Astrocyte (in vitro differentiated cells and primary cell): Measurements from ENCODE around the gene SELENBP1. TPM values are rescaled to one million over a fixed set of nuclear protein-coding genes. Genes with fewer than 3 reads are reported as not detected.

Experiments
- DNase-seq: peaks from one replicate; pipeline ENCODE4 v3.0.0-alpha.2; 2010; ENCODE audit warnings: low read depth
- FAIRE-seq: peaks from 2 replicates; lab custom pipeline; 2011; peaks lifted over from hg19 to GRCh38; lab: Jason Lieb, UNC
- H2AFZ ChIP-seq: 2 replicates; pipeline ENCODE4 v1.6.0; 2012; ENCODE audit warnings: low read depth, low read length, inconsistent platforms
- H3K27ac ChIP-seq: 2 replicates; pipeline ENCODE4 v1.5.1; 2011; ENCODE audit warnings: low read depth, low read length, inconsistent platforms
- H3K27me3 ChIP-seq: 2 replicates; pipeline ENCODE4 v1.6.0; 2011; ENCODE audit warnings: low read length, inconsistent platforms; ENCODE audit not compliant: insufficient read depth
- H3K36me3 ChIP-seq: 2 replicates; pipeline ENCODE4 v1.5.1; 2011; ENCODE audit warnings: low read length, inconsistent platforms; ENCODE audit not compliant: insufficient read depth
- H3K4me1 ChIP-seq: 2 replicates; pipeline ENCODE4 v1.5.1; 2011; ENCODE audit warnings: low read length, inconsistent platforms; ENCODE audit not compliant: insufficient read depth
- H3K4me2 ChIP-seq: 2 replicates; pipeline ENCODE4 v1.6.0; 2012; ENCODE audit warnings: low read length, inconsistent platforms
- H3K4me3 ChIP-seq: 2 replicates; pipeline ENCODE4 v1.5.1; 2011; ENCODE audit warnings: low read depth, mild to moderate bottlenecking, low read length, inconsistent platforms; ENCODE audit not compliant: insufficient read depth
- H3K79me2 ChIP-seq: 2 replicates; pipeline ENCODE4 v1.6.0; 2012; ENCODE audit warnings: mild to moderate bottlenecking, low read length, inconsistent platforms; ENCODE audit not compliant: insufficient read depth
- H3K9ac ChIP-seq: 2 replicates; pipeline ENCODE4 v1.6.0; 2012; ENCODE audit warnings: mild to moderate bottlenecking, low read length, inconsistent platforms
- H3K9me3 ChIP-seq: 2 replicates; pipeline ENCODE4 v1.5.1; 2012; ENCODE audit warnings: low read depth, mild to moderate bottlenecking, low read length, inconsistent platforms; ENCODE audit not compliant: insufficient read depth
- H4K20me1 ChIP-seq: 2 replicates; pipeline ENCODE4 v1.6.0; 2012; ENCODE audit warnings: low read length, inconsistent platforms; ENCODE audit not compliant: insufficient read depth
- H3K27ac Mint-ChIP-seq: one replicate; pipeline ENCODE4 v1.8.0; 2021; ENCODE audit warnings: mild to moderate bottlenecking, mixed read lengths; ENCODE audit not compliant: unreplicated experiment
- H3K27me3 Mint-ChIP-seq: one replicate; pipeline ENCODE4 v1.8.0; 2021; ENCODE audit warnings: low read depth, mixed read lengths; ENCODE audit not compliant: unreplicated experiment
- H3K36me3 Mint-ChIP-seq: one replicate; pipeline ENCODE4 v1.8.0; 2021; ENCODE audit warnings: low read depth, mixed read lengths; ENCODE audit not compliant: unreplicated experiment
- H3K4me1 Mint-ChIP-seq: one replicate; pipeline ENCODE4 v1.8.0; 2021; ENCODE audit warnings: low read depth, mixed read lengths; ENCODE audit not compliant: unreplicated experiment
- H3K4me3 Mint-ChIP-seq: one replicate; pipeline ENCODE4 v1.8.0; 2021; ENCODE audit warnings: mild to moderate bottlenecking, moderate library complexity, mixed read lengths; ENCODE audit not compliant: unreplicated experiment
- H3K9me3 Mint-ChIP-seq: one replicate; pipeline ENCODE4 v1.8.0; 2021; ENCODE audit warnings: mild to moderate bottlenecking, mixed read lengths; ENCODE audit not compliant: unreplicated experiment
- EZH2 ChIP-seq: IDR thresholded peaks from 2 replicates; pipeline ENCODE4 v1.6.1; 2012; ENCODE audit warnings: mild to moderate bottlenecking, low read length, inconsistent platforms; ENCODE audit not compliant: insufficient read depth
- total RNA-seq: library from RNA; stranded (reverse); gene quantifications from 2 replicates; pipeline ENCODE4 v1.2.1, GENCODE V29; 2021
- TF ChIP-seq, protein P1 (sequence below): IDR thresholded peaks from 2 replicates; pipeline ENCODE4 v1.5.1; 2011; ENCODE audit warnings: low read depth, mild to moderate bottlenecking, inconsistent platforms, low read length, moderate library complexity; ENCODE audit not compliant: insufficient read depth

The SELENBP1 gene
- total RNA-seq, 1 donor from 2014 or later: 7.3 TPM

DNA sequence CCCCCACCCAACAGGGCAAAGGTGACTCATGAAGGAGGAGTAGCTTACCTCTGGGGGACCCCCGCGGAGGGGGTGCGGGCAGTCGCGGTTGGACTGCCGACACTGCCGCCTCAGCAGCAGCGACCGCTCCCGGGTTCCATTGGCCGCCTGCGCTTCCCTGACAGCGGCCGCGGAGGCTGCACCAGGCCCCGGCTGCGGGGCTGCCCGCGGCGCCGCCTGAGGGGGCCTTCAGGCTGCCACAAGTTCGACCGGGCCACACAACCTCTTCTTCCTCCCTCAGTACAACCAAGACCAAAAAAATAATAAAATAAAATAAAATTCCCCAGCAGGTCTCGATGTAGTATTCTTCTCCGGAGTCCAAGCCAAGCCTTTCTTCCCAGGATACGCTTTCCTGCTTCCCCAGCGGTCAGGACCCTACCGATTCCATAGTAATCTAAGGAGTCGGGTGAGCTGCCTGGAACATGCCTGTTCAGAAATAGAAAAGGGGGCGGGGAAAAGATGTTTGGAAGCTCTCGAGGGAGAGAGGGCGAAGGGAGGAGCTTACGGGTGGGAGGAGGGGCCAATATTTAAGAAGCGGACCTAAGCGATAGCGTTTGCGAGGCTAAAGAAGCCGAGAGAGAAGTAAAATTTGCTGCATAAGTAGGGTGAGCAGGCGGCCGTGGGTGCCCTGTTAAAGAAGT, 45.1 kb downstream of the SELENBP1 start, which contains the start of gene PI4KB:
PI4KB (minus strand) TSS at position 194 of the 680 bp plus-strand sequence. CDS start 10,935 bp downstream, outside the sequence.
- H3K27ac ChIP-seq: peak within 1 kb of the TSS; percentile 93
- H2AFZ ChIP-seq: peak within 1 kb of the TSS; percentile 87
- FAIRE-seq (no peak), DNase-seq (peak; percentile 93)
- peak within 1 kb of the TSS; percentile 99 for H3K4me2 ChIP-seq
- peaks cover 29% of the 10 kb centered on the region for H3K4me1 ChIP-seq
- no peaks in the 10 kb centered on the region for H3K9me3 ChIP-seq
- peak within 1 kb of the TSS; percentile 93 for H3K9ac ChIP-seq
- peaks cover 12% of the 10 kb centered on the region for H3K4me1 Mint-ChIP-seq
- H3K27me3 ChIP-seq: no peaks in the 10 kb centered on the region
- no peaks in the 10 kb centered on the region for H3K9me3 Mint-ChIP-seq
- H3K27ac Mint-ChIP-seq: peak within 1 kb of the TSS; percentile 100
- peak within 1 kb of the TSS; percentile 92 for H3K4me3 ChIP-seq
- no peaks in the 10 kb centered on the region for H3K27me3 Mint-ChIP-seq
- no peak for TF ChIP-seq EZH2
- TF ChIP-seq, protein P1, sequence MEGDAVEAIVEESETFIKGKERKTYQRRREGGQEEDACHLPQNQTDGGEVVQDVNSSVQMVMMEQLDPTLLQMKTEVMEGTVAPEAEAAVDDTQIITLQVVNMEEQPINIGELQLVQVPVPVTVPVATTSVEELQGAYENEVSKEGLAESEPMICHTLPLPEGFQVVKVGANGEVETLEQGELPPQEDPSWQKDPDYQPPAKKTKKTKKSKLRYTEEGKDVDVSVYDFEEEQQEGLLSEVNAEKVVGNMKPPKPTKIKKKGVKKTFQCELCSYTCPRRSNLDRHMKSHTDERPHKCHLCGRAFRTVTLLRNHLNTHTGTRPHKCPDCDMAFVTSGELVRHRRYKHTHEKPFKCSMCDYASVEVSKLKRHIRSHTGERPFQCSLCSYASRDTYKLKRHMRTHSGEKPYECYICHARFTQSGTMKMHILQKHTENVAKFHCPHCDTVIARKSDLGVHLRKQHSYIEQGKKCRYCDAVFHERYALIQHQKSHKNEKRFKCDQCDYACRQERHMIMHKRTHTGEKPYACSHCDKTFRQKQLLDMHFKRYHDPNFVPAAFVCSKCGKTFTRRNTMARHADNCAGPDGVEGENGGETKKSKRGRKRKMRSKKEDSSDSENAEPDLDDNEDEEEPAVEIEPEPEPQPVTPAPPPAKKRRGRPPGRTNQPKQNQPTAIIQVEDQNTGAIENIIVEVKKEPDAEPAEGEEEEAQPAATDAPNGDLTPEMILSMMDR: no peak
- H3K36me3 Mint-ChIP-seq: peaks cover 6% of the 10 kb centered on the region
- peak within 1 kb of the TSS; percentile 90 for H3K4me3 Mint-ChIP-seq
- peaks cover 34% of the 10 kb centered on the region for H4K20me1 ChIP-seq
- peaks cover 12% of the 10 kb centered on the region for H3K36me3 ChIP-seq
- peaks cover 49% of the 10 kb centered on the region for H3K79me2 ChIP-seq

DNA sequence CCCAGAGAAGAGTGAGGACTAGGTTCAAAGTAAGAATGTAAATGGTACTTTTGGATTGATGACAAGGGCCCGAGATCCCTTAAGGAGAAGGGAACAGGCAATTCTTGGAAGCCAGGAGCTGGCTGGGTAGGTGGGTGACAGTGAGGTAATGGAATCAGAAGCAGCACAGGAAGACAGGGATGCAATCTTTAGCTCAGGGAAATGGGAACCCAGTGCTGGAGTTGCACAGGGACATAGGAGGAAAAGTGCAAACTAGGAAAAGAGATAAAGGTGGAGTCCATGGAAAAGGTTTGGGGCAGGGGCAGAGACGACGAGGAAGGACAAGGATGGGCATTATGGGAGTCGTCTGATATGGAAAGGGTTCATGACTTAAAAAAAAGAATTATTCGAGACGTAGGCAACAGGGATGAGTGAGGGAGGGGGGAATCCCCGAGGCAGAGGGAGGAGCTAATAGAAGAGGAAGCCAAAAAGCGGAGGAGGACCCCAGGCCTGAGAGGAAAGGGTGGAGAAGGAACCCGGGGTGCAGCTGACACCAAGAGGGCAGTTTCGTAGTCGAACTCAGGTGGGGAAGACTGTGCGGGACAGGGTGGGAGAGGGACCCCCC, 45.8 kb downstream of the SELENBP1 start:
- H3K27me3 Mint-ChIP-seq: no peaks in the 10 kb centered on the region

More for the DNA sequence above, 45.8 kb downstream of the SELENBP1 start:
- no peak for DNase-seq
- peaks cover 55% of the 10 kb centered on the region for H3K79me2 ChIP-seq
- Mint-ChIP-seq H3K9me3 (no peaks in the 10 kb centered on the region), H3K4me1 (peaks cover 12% of the 10 kb centered on the region), H3K4me3 (peak overlapping the region; percentile 90), H3K27ac (peak overlapping the region; percentile 88), H3K36me3 (peaks cover 11% of the 10 kb centered on the region)
- FAIRE-seq: no peak
- H3K4me3 ChIP-seq: peak overlapping the region; percentile 92
- peak overlapping the region; percentile 93 for H3K27ac ChIP-seq
- no peak for TF ChIP-seq EZH2
- TF ChIP-seq, protein P1: no peak
- no peaks in the 10 kb centered on the region for H3K27me3 ChIP-seq
- peaks cover 40% of the 10 kb centered on the region for H4K20me1 ChIP-seq
- H2AFZ ChIP-seq: peak overlapping the region; percentile 13
- no peaks in the 10 kb centered on the region for H3K9me3 ChIP-seq
- peak overlapping the region; percentile 93 for H3K9ac ChIP-seq
- peak overlapping the region; percentile 99 for H3K4me2 ChIP-seq
- peaks cover 29% of the 10 kb centered on the region for H3K4me1 ChIP-seq
- peaks cover 19% of the 10 kb centered on the region for H3K36me3 ChIP-seq
